Measurements from ENCODE around the gene TYW1. TPM values are rescaled to one million over a fixed set of nuclear protein-coding genes. Genes with fewer than 3 reads are reported as not detected.
"Not testable (repeated sequence)": the region's sequence is repeated elsewhere in the genome, so short reads cannot be mapped to it uniquely, and the experiment has no call there.

Gene TYW1
- total and polyA plus RNA-seq, 2 experiments from 2014 or later = 13.8 to 18.5 TPM

GRCh38 chr7:67251986-67252558 is 255.4 kb downstream of the TYW1 start:
- Histone ChIP-seq H3K4me2 (no peak overlapping the region), H3K79me2 (no peaks in the 10 kb centered on the region)

GRCh38 chr7:67255076-67255475 is 258.4 kb downstream of the TYW1 start:
- H3K79me2 ChIP-seq; H3K9me2 ChIP-seq (replicated peaks; ENCODE audit: insufficient read depth); H3K4me3 ChIP-seq; H3K4me2 ChIP-seq; H2AFZ ChIP-seq; H3K36me3 ChIP-seq (replicated peaks; ENCODE audit: insufficient read depth, low read depth); H3K4me1 ChIP-seq (ENCODE audit: insufficient read depth); H4K20me1 ChIP-seq (ENCODE audit: insufficient read depth, poor library complexity, severe bottlenecking); H3K27me3 ChIP-seq; H3K9me3 ChIP-seq (ENCODE audit: low read depth); H3K27ac ChIP-seq; DNase-seq (ENCODE audit: low spot score): not testable (repeated sequence)
- 97% methylated on average over 3 of the region's 3 CpGs for WGBS (ENCODE audit: low lambda C conversion rate, missing lambda C conversion rate)

More at GRCh38 chr7:67251986-67252558, 255.4 kb downstream of the TYW1 start:
- no peak overlapping the region for H2AFZ ChIP-seq
- H3K9me2 ChIP-seq (replicated peaks; ENCODE audit: insufficient read depth) = no peaks in the 10 kb centered on the region
- 52% methylated on average over 1 of the region's 1 CpG for WGBS (ENCODE audit: low lambda C conversion rate, missing lambda C conversion rate)
- DNase-seq (ENCODE audit: low spot score) = no peak
- H3K9me3 ChIP-seq (ENCODE audit: low read depth) = no peaks in the 10 kb centered on the region
- H4K20me1 ChIP-seq (ENCODE audit: insufficient read depth, poor library complexity, severe bottlenecking) = no peaks in the 10 kb centered on the region
- no peak for TF ChIP-seq EZH2phosphoT487 (IDR thresholded peaks at IDR 0.05; ENCODE audit: low read depth, severe bottlenecking, unreplicated experiment)
- TF ChIP-seq EZH2 (IDR thresholded peaks at IDR 0.05; ENCODE audit: borderline replicate concordance) = no peak
- no peak for TF ChIP-seq CTCF (IDR thresholded peaks at IDR 0.05; ENCODE audit: poor library complexity)
- no peak overlapping the region for H3K4me3 ChIP-seq
- no peaks in the 10 kb centered on the region for H3K27me3 ChIP-seq
- no peaks in the 10 kb centered on the region for H3K4me1 ChIP-seq (ENCODE audit: insufficient read depth)
- peak overlapping the region; percentile 62 for H3K27ac ChIP-seq
- H3K36me3 ChIP-seq (replicated peaks; ENCODE audit: insufficient read depth, low read depth) = no peaks in the 10 kb centered on the region

- H3K9me3 ChIP-seq (ENCODE audit: low read depth); H3K4me3 ChIP-seq; H4K20me1 ChIP-seq (ENCODE audit: insufficient read depth, poor library complexity, severe bottlenecking); DNase-seq (ENCODE audit: low spot score); H3K27me3 ChIP-seq; H3K9me2 ChIP-seq (replicated peaks; ENCODE audit: insufficient read depth); H2AFZ ChIP-seq; H3K4me2 ChIP-seq; H3K27ac ChIP-seq; H3K36me3 ChIP-seq (replicated peaks; ENCODE audit: insufficient read depth, low read depth); H3K79me2 ChIP-seq; H3K4me1 ChIP-seq (ENCODE audit: insufficient read depth): not testable (repeated sequence)
- 54% methylated on average over 1 of the region's 1 CpG for WGBS (ENCODE audit: low lambda C conversion rate, missing lambda C conversion rate)
Measured at GRCh38 chr7:67257779-67258178, 261.1 kb downstream of the TYW1 start.

GRCh38 chr7:67259363-67259762 is 262.7 kb downstream of the TYW1 start:
- H3K4me2 ChIP-seq; H3K27me3 ChIP-seq; H3K4me3 ChIP-seq; H3K9me3 ChIP-seq (ENCODE audit: low read depth); DNase-seq (ENCODE audit: low spot score); H3K27ac ChIP-seq; H2AFZ ChIP-seq; H3K36me3 ChIP-seq (replicated peaks; ENCODE audit: insufficient read depth, low read depth); H3K4me1 ChIP-seq (ENCODE audit: insufficient read depth); H3K79me2 ChIP-seq; H3K9me2 ChIP-seq (replicated peaks; ENCODE audit: insufficient read depth); H4K20me1 ChIP-seq (ENCODE audit: insufficient read depth, poor library complexity, severe bottlenecking): not testable (repeated sequence)
- 93% methylated on average over 6 of the region's 6 CpGs for WGBS (ENCODE audit: low lambda C conversion rate, missing lambda C conversion rate)

GRCh38 chr7:67260166-67260586 is 263.5 kb downstream of the TYW1 start:
- H3K9me2 ChIP-seq (replicated peaks; ENCODE audit: insufficient read depth); H2AFZ ChIP-seq; H3K4me2 ChIP-seq; H3K4me3 ChIP-seq; DNase-seq (ENCODE audit: low spot score); H3K36me3 ChIP-seq (replicated peaks; ENCODE audit: insufficient read depth, low read depth); H3K4me1 ChIP-seq (ENCODE audit: insufficient read depth); H3K9me3 ChIP-seq (ENCODE audit: low read depth); H3K79me2 ChIP-seq; H3K27me3 ChIP-seq; H4K20me1 ChIP-seq (ENCODE audit: insufficient read depth, poor library complexity, severe bottlenecking); H3K27ac ChIP-seq: not testable (repeated sequence)
- WGBS (ENCODE audit: low lambda C conversion rate, missing lambda C conversion rate) = 91% methylated on average over 6 of the region's 6 CpGs

GRCh38 chr7:67264000-67264399 is 267.4 kb downstream of the TYW1 start:
- H3K4me2 ChIP-seq; H3K27me3 ChIP-seq; H3K9me2 ChIP-seq (replicated peaks; ENCODE audit: insufficient read depth); H3K9me3 ChIP-seq (ENCODE audit: low read depth); DNase-seq (ENCODE audit: low spot score); H3K79me2 ChIP-seq; H2AFZ ChIP-seq; H3K36me3 ChIP-seq (replicated peaks; ENCODE audit: insufficient read depth, low read depth); H3K27ac ChIP-seq; H3K4me1 ChIP-seq (ENCODE audit: insufficient read depth); H4K20me1 ChIP-seq (ENCODE audit: insufficient read depth, poor library complexity, severe bottlenecking); H3K4me3 ChIP-seq: not testable (repeated sequence)
- 88% methylated on average over 2 of the region's 2 CpGs for WGBS (ENCODE audit: low lambda C conversion rate, missing lambda C conversion rate)

GRCh38 chr7:67266070-67266469 is 269.4 kb downstream of the TYW1 start:
- not testable (repeated sequence) for DNase-seq (ENCODE audit: low spot score); H3K4me3 ChIP-seq; H2AFZ ChIP-seq; H3K4me2 ChIP-seq; H3K36me3 ChIP-seq (replicated peaks; ENCODE audit: insufficient read depth, low read depth); H3K27me3 ChIP-seq; H3K9me2 ChIP-seq (replicated peaks; ENCODE audit: insufficient read depth); H4K20me1 ChIP-seq (ENCODE audit: insufficient read depth, poor library complexity, severe bottlenecking); H3K9me3 ChIP-seq (ENCODE audit: low read depth); H3K4me1 ChIP-seq (ENCODE audit: insufficient read depth); H3K79me2 ChIP-seq; H3K27ac ChIP-seq
- WGBS (ENCODE audit: low lambda C conversion rate, missing lambda C conversion rate) = 35% methylated on average over 3 of the region's 3 CpGs

Measured in hepatocyte (in vitro differentiated cells).